NCI-H2196 treated with DMSO at 0.1 percent for 48 hours (cell line): ENCODE measurements around the gene CSDE1.

Experiments
- DNase-seq: peaks from one replicate; lab custom pipeline; 2025; ENCODE audit not compliant: unreplicated experiment; lab: John Stamatoyannopoulos, UW

CSDE1 gene

DNA sequence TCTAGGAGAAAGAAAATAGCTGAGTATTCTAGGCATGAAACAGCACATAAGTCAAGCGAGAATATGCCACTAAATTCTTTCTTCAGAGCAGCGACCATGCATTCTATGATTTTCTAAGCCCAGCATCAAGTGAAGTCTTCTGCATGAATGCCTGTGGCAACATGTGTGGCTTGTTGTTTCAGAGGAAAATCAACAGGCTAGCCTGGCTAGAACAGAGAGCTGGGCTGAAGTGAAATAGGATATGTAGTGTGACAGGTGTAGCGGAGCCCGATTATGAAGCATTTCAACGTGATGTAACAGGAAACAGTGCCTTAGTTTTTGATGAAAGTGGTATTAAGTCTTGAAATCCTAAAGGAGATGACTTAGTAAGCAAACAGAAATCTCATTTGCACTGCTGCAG lies 7.0 kb downstream of the CSDE1 start:
- peak; percentile 45 for DNase-seq

GRCh38 chr1:114749835-114750234 lies 7.9 kb downstream of the CSDE1 start:
- no peak for DNase-seq

DNA sequence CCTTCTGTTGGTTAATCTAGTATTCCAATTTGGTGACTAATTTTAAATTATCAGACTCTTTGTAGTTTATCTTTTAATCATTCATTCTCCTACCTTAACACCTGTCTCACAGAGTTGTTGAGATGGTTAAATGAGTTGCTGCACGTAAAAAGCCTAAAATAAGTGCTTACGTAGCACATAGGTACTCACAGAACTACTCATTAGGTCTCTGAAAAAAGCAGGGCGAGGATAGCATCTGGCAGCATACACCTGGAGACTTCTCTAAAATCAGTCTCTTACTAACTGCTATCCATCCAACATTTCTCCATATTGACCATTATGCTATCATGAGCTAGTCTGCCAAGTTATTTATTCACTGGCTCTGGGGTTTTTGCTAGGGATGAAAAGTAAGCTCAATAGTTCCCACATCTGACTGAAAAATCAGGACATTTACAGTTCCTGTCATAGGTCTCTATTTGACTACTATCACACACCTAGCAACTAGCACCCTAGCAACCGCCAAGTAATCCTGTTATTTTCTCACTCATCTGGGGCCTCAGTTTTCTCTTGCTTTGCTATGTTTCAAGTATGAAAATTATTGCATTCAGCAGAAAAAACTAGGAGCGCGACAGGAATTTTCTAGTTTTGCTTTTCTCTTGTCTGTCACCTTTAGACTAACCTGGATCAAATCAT lies 11.2 kb downstream of the CSDE1 start:
- no peak for DNase-seq

DNA sequence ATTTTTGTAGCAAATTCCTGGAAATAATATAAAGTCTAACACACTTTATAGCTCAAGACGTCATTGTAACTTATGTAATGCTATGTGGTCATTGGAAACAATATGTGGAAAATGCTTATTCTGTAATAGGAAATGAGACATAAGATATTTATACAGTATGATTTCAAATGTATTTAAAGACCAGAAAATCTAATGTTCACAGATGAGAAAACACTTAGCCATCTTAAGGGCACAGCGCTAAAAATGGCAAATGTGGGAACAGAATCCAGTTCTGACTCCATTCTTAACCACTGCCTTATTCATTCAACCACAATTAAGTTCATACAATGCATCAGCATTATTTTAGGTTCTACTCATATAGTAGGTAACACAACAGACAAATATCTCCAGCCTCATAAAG lies 12.5 kb downstream of the CSDE1 start:
- no peak for DNase-seq

GRCh38 chr1:114741963-114742746 lies 15.6 kb downstream of the CSDE1 start:
- DNase-seq: no peak

- no peak for DNase-seq
Measured at GRCh38 chr1:114740331-114740730, 17.5 kb downstream of the CSDE1 start.

DNA sequence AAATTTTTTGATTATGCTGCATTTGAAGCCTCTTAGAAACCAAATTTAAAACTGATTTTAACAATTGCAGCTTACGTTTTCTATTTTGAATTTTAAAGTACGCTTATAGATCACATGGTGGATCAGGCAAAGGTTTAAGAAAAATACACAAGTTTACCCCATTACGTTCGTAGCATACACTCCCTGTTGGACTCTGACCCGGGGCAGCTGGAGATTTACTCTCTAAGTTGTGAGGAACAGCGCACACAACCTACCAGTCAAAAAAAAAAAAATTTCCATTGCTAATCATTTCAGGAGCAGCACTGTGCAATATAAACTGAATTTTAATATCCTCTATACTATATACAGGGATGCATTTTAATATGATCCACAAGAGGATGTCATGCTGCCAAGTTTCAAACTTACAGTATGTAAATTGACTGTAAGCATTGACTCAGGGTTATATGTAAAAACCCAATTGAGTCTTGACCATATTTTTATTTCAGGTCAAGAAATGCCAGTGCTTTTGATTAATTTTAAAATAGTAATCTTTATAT lies 20.4 kb downstream of the CSDE1 start:
- DNase-seq: no peak

- no peak for DNase-seq
Measured at GRCh38 chr1:114735479-114735878, 22.3 kb downstream of the CSDE1 start.

DNA sequence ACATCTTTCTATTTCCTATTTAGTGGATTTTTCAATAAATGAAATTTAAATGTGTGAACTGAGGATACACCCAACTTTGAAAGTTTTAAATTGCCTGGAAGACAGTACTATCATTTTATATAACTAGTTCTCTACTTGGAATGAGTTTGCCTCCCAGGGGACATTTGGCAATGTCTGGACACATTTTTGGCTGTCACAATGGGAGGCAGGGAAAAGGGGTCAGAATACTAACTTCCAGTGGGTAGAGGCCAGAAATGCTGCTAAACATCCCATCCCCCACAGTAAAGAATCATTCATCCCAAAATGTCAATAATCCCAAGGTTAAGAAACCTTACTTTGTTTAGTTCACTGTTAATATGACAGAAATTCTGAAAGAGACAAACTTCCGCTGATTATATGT lies 28.0 kb downstream of the CSDE1 start:
- DNase-seq: no peak

DNA sequence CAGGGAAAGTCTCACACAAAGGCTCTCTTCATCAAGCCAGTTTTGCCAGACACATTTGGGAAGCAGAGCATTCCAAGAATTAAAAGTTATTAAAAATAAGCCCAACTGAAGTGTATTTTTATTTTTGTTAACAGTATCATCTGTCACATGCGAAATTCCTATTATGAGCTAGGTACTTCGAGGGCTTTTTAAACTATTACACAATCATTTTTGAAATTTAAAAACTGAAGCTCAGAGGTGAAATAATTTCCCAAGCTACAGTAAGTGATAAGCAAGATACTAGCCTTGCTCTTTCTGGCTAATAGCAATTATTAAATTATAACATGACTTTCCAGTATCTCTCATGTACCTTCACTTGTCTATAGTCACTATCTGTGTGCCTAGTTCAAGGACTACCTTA lies 29.2 kb downstream of the CSDE1 start:
- DNase-seq: no peak

DNA sequence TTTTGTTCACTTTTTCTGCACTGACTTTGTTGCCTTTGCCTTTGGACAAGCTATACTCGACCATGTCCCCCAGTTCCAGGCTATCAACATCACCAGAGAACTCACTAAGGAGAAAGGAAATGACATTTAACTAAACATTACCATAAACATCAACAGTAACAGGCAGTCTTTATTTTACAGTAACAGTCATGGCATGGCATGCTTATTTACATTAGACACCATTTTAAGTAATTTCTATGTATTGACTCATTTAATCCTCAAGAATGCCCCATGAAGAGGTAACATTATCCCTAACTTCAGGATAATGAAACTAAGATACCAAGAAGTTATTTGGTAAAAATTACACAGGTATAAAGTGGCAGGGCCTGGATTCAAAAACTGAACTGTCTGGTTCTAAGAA lies 32.6 kb downstream of the CSDE1 start:
- no peak for DNase-seq

GRCh38 chr1:114723915-114724314 lies 33.9 kb downstream of the CSDE1 start:
- no peak for DNase-seq

- DNase-seq: no peak
Measured at GRCh38 chr1:114723457-114723856, 34.3 kb downstream of the CSDE1 start.

GRCh38 chr1:114720492-114720891 lies 37.3 kb downstream of the CSDE1 start:
- no peak for DNase-seq

DNA sequence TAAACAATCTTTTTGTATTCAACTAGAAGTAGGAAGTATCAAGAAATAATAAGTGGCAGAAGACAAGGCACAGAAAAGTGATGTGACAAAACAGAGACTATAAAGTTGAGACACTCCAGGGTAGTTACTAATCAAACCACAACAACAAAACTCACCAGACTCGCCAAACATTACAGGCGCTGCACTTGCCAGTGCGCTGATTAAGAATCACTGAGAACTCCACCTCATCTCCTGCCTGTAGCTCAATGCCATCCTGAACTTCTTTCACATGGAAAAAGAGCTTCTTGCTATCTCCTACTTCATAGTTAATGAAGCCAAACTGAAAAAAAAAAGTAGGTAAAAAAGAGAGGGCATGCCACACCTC lies 38.4 kb downstream of the CSDE1 start:
- DNase-seq: no peak

GRCh38 chr1:114718661-114719423 lies 38.9 kb downstream of the CSDE1 start:
- no peak for DNase-seq

- DNase-seq: peak; percentile 79
Measured at GRCh38 chr1:114716304-114717170, 41.2 kb downstream of the CSDE1 start, which contains the start of gene NRAS. Gene NRAS, minus strand, starts transcription at chr1:114716771. Its CDS starts 611 bp downstream, at chr1:114716160.

DNA sequence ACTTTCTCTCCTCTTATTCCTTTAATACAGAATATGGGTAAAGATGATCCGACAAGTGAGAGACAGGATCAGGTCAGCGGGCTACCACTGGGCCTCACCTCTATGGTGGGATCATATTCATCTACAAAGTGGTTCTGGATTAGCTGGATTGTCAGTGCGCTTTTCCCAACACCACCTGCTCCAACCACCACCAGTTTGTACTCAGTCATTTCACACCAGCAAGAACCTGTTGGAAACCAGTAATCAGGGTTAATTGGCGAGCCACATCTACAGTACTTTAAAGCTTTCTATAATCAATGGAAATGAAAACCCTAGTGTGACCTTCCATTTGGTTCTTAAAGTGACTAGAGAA lies 41.9 kb downstream of the CSDE1 start:
- DNase-seq: no peak

GRCh38 chr1:114712977-114713376 lies 44.8 kb downstream of the CSDE1 start:
- DNase-seq: no peak

- no peak for DNase-seq
Measured at GRCh38 chr1:114710360-114710759, 47.4 kb downstream of the CSDE1 start.

- DNase-seq: no peak
Measured at GRCh38 chr1:114707604-114708003, 50.2 kb downstream of the CSDE1 start.
